Measurements from ENCODE around the gene ROBO4.

Gene ROBO4

GRCh38 chr11:124844664-124845079 lies 53.0 kb downstream of the ROBO4 start:
- no peak for DNase-seq (ENCODE audit: low read depth in 1 of 2, low spot score in 1 of 2)

- no peak for DNase-seq (ENCODE audit: low read depth in 1 of 2, low spot score in 1 of 2)
Measured at GRCh38 chr11:124843616-124843910, 54.1 kb downstream of the ROBO4 start.

GRCh38 chr11:124842305-124842704 lies 55.4 kb downstream of the ROBO4 start:
- no peak for DNase-seq (ENCODE audit: low read depth in 1 of 2, low spot score in 1 of 2)

GRCh38 chr11:124841840-124842239 lies 55.8 kb downstream of the ROBO4 start:
- no peak for DNase-seq (ENCODE audit: low read depth in 1 of 2, low spot score in 1 of 2)

- no peak for DNase-seq (ENCODE audit: low read depth in 1 of 2, low spot score in 1 of 2)
Measured at GRCh38 chr11:124841201-124841600, 56.5 kb downstream of the ROBO4 start.

GRCh38 chr11:124840666-124841065 lies 57.0 kb downstream of the ROBO4 start:
- DNase-seq (ENCODE audit: low read depth in 1 of 2, low spot score in 1 of 2): no peak

- DNase-seq (ENCODE audit: low read depth in 1 of 2, low spot score in 1 of 2): no peak
Measured at GRCh38 chr11:124839972-124840621, 57.6 kb downstream of the ROBO4 start.

GRCh38 chr11:124839128-124839971 lies 58.3 kb downstream of the ROBO4 start:
- no peak for DNase-seq (ENCODE audit: low read depth in 1 of 2, low spot score in 1 of 2)

GRCh38 chr11:124838805-124839127 lies 58.9 kb downstream of the ROBO4 start:
- no peak for DNase-seq (ENCODE audit: low read depth in 1 of 2, low spot score in 1 of 2)

- no peak for DNase-seq (ENCODE audit: low read depth in 1 of 2, low spot score in 1 of 2)
Measured at GRCh38 chr11:124837491-124837856, 60.2 kb downstream of the ROBO4 start.

- DNase-seq (ENCODE audit: low read depth in 1 of 2, low spot score in 1 of 2): no peak
Measured at GRCh38 chr11:124835918-124836317, 61.7 kb downstream of the ROBO4 start.

GRCh38 chr11:124834526-124835180 lies 63.0 kb downstream of the ROBO4 start:
- no peak for DNase-seq (ENCODE audit: low read depth in 1 of 2, low spot score in 1 of 2)

Measured in activated CD4-positive, alpha-beta T cell treated with anti-CD3 and anti-CD28 coated beads, Interleukin-2, amount 50 U/mL, for 24 hours (primary cell).